Gastrocnemius medialis (tissue), 4 donors: ENCODE measurements around the gene FKBP7. TPM values are rescaled to one million over a fixed set of nuclear protein-coding genes. Genes with fewer than 3 reads are reported as not detected.
A peak's percentile ranks its signal among the peaks of the same experiment; 100 is the strongest.

Experiments
- ATAC-seq, 2 donors: fragments of 150-250 bp; one replicate each; pipeline ENCODE4 v1.9.1; 2016
- DNase-seq, 2 donors: peaks; one replicate each; pipeline ENCODE4 v3.0.0-alpha.2; 2019
- H3K27ac ChIP-seq, 4 donors: fragments of 200-600 bp; sonication (generic); 1 replicate in 1 of 4; 2 replicates in 3 of 4; pipeline ENCODE4 v1.5.1; 2016 to 2018; ENCODE audit warnings: mild to moderate bottlenecking in 2 of 4, moderate library complexity in 1 of 4
- H3K27me3 ChIP-seq, 3 donors: fragments of 200-600 bp; sonication (generic) in 2 of 3; 1 replicate in 1 of 3; 2 replicates in 2 of 3; pipeline versions ENCODE4 v1.5.1 to v1.6.0; 2016 to 2019; ENCODE audit warnings: mild to moderate bottlenecking in 1 of 3, moderate library complexity in 1 of 3
- H3K36me3 ChIP-seq, 2 donors: fragments of 200-600 bp; sonication (generic) in 1 of 2; one replicate each; pipeline ENCODE4 v1.5.1; 2017 to 2018
- H3K4me1 ChIP-seq, 2 donors: fragments of 200-600 bp; sonication (generic) in 1 of 2; one replicate each; pipeline ENCODE4 v1.5.1; 2016 to 2017; ENCODE audit warnings: mild to moderate bottlenecking in 2 of 2
- H3K4me3 ChIP-seq, 4 donors: fragments of 200-600 bp; sonication (generic) in 3 of 4; 1 replicate in 1 of 4; 2 replicates in 3 of 4; pipeline ENCODE4 v1.5.1; 2016 to 2019; ENCODE audit warnings: mild to moderate bottlenecking in 2 of 4
- H3K9me3 ChIP-seq, 3 donors: fragments of 200-600 bp; sonication (generic) in 2 of 3; 1 replicate in 1 of 3; 2 replicates in 2 of 3; pipeline ENCODE4 v1.5.1; 2016 to 2019
- CTCF ChIP-seq, 5 experiments: fragments of 450-650 bp in 3 of 5; fragments of 200-600 bp in 2 of 5; sonication (generic) in 2 of 5; IDR thresholded peaks in 4 of 5; conservative IDR thresholded peaks in 1 of 5; 1 replicate in 4 of 5; 2 replicates in 1 of 5; pipeline ENCODE4 v1.5.1; 2016 to 2019; ENCODE audit warnings: antibody characterized with exemption in 5 of 5, mild to moderate bottlenecking in 3 of 5, moderate library complexity in 3 of 5
- POLR2A ChIP-seq, 2 donors: fragments of 450-650 bp; IDR thresholded peaks; one replicate each; pipeline ENCODE4 v1.6.1; 2017; ENCODE audit warnings: antibody characterized with exemption in 2 of 2, mild to moderate bottlenecking in 2 of 2, moderate library complexity in 2 of 2
- in situ Hi-C, 4 donors: fragments of 200-750 bp; cut with MboI; loops; one replicate each; pipeline versions ENCODE4 v1.15.0 to v1.8.0; 2017; ENCODE audit warnings: low sequenced_read_pairs in 4 of 4
- intact Hi-C: fragments of 100-400 bp; cut with DNase I; formaldehyde crosslinking; loops from one replicate; pipeline ENCODE4 v1.15.1; 2023; ENCODE audit warnings: low total_unique reads
- total RNA-seq, 4 donors: library from RNA; depleted of rRNA; stranded (reverse); fragments of >200 nt; gene quantifications; one replicate each; pipeline versions ENCODE4 v1.1.0 to v1.2.3, GENCODE V29; 2016

FKBP7 gene
- total RNA-seq, 4 donors from 2014 or later, result 1.4 to 5.0 (median 3.3) TPM

- no peak overlapping the region for H3K27ac ChIP-seq
- no peak for TF ChIP-seq POLR2A (IDR thresholded peaks at IDR 0.05)
- no peak for TF ChIP-seq CTCF (IDR thresholded peaks at IDR 0.05 in 4 of 5, conservative IDR thresholded peaks at IDR 0.05 in 1 of 5)
- H3K36me3 ChIP-seq, result peaks cover 0 to 15% of the 10 kb centered on the region in 2 donors
- no peaks in the 10 kb centered on the region for H3K27me3 ChIP-seq
- H3K9me3 ChIP-seq, result no peaks in the 10 kb centered on the region
- peaks cover 53 to 59% of the 10 kb centered on the region in 2 donors for H3K4me1 ChIP-seq
- DNase-seq (no peak), ATAC-seq (no peak)
- intact Hi-C loops (no loop called here), in situ Hi-C loops (no loop called here)
- H3K4me3 ChIP-seq, result no peak overlapping the region
Measured at GRCh38 chr2:178482437-178482836, 4.0 kb upstream of the FKBP7 start.

GRCh38 chr2:178480227-178481181, 2.1 kb upstream of the FKBP7 start, which contains the start of gene PLEKHA3:
TSS of gene PLEKHA3 (plus strand) at chr2:178480457. CDS start at chr2:178480870, 413 bp downstream.
- peak; percentile 77 to 82 for ATAC-seq
- Histone ChIP-seq H3K9me3 (no peaks in the 10 kb centered on the region), H3K36me3 (no peaks in the 10 kb centered on the region), H3K27me3 (no peaks in the 10 kb centered on the region), H3K4me3 (peak within 1 kb of the TSS; percentile 68 to 83 (median 80)), H3K27ac (peak within 1 kb of the TSS; percentile 84 to 95 (median 92)), H3K4me1 (peaks cover 53 to 57% of the 10 kb centered on the region in 2 donors)
- DNase-seq, result peak; percentile 95 to 96
- intact Hi-C loops, result loop anchor here (1.0 to 2.0 kb wide), 2 partner anchors 29 to 42 kb away; partner anchors contain the start of genes PJVK and PRKRA
- TF ChIP-seq POLR2A (IDR thresholded peaks at IDR 0.05) (peak; percentile 89 to 90), CTCF (IDR thresholded peaks at IDR 0.05 in 4 of 5, conservative IDR thresholded peaks at IDR 0.05 in 1 of 5) (no peak)
- in situ Hi-C loops, result no loop called here

GRCh38 chr2:178479758-178480226, 1.4 kb upstream of the FKBP7 start:
- Histone ChIP-seq H3K4me3 (peak overlapping the region; percentile 68 to 83 (median 76)), H3K27ac (peak overlapping the region; percentile 84 to 95 (median 92)), H3K36me3 (no peaks in the 10 kb centered on the region), H3K27me3 (no peaks in the 10 kb centered on the region), H3K9me3 (no peaks in the 10 kb centered on the region), H3K4me1 (peaks cover 46 to 50% of the 10 kb centered on the region in 2 donors)
- intact Hi-C loops (loop anchor here (1.0 to 2.0 kb wide), 3 partner anchors 28 to 65 kb away; partner anchors contain the start of genes PJVK and PRKRA), in situ Hi-C loops (no loop called here)
- no peak for DNase-seq
- ATAC-seq, result no peak
- TF ChIP-seq POLR2A (IDR thresholded peaks at IDR 0.05) (no peak), CTCF (IDR thresholded peaks at IDR 0.05 in 4 of 5, conservative IDR thresholded peaks at IDR 0.05 in 1 of 5) (no peak)

GRCh38 chr2:178479275-178479616, 846 bp upstream of the FKBP7 start:
- H3K27ac ChIP-seq, result peak overlapping the region; percentile 84 to 95 (median 92)
- DNase-seq (no peak), ATAC-seq (no peak)
- in situ Hi-C loops (no loop called here), intact Hi-C loops (loop anchor here (1.0 kb wide), 1 partner anchor 65 kb away; no protein-coding TSS in a partner anchor)
- H3K9me3 ChIP-seq, result no peaks in the 10 kb centered on the region
- no peaks in the 10 kb centered on the region for H3K36me3 ChIP-seq
- no peaks in the 10 kb centered on the region for H3K27me3 ChIP-seq
- peak overlapping the region; percentile 61 to 80 (median 74) for H3K4me3 ChIP-seq
- TF ChIP-seq CTCF (IDR thresholded peaks at IDR 0.05 in 4 of 5, conservative IDR thresholded peaks at IDR 0.05 in 1 of 5), result no peak
- TF ChIP-seq POLR2A (IDR thresholded peaks at IDR 0.05), result no peak
- peaks cover 40 to 44% of the 10 kb centered on the region in 2 donors for H3K4me1 ChIP-seq
